ENCODE data around the gene BMPR1A.

DNA sequence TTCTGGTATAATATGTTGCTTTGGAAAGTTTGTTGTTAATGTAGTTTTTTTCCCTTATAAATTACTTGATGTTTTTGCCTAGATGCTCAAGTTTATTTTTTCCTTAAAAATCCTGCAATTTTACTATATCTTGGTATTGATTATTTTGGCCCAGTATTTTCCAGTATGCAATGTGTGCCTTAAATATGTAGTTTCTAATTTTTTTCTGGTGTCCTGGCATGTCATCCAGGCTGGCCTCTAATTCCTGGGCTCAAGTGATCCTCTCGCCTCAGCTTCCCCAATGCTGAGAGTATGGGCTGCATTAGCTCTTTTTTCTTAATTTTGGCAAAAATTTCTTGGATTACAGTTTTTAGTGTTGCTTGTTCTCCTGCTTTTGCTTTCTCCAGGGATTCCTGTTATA, 57.6 kb downstream of the BMPR1A start:
- TF ChIP-seq, protein P1, sequence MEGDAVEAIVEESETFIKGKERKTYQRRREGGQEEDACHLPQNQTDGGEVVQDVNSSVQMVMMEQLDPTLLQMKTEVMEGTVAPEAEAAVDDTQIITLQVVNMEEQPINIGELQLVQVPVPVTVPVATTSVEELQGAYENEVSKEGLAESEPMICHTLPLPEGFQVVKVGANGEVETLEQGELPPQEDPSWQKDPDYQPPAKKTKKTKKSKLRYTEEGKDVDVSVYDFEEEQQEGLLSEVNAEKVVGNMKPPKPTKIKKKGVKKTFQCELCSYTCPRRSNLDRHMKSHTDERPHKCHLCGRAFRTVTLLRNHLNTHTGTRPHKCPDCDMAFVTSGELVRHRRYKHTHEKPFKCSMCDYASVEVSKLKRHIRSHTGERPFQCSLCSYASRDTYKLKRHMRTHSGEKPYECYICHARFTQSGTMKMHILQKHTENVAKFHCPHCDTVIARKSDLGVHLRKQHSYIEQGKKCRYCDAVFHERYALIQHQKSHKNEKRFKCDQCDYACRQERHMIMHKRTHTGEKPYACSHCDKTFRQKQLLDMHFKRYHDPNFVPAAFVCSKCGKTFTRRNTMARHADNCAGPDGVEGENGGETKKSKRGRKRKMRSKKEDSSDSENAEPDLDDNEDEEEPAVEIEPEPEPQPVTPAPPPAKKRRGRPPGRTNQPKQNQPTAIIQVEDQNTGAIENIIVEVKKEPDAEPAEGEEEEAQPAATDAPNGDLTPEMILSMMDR (IDR thresholded peaks at IDR 0.05), result no peak
- no peak for TF ChIP-seq POLR2A (IDR thresholded peaks at IDR 0.05)
